Right lobe of liver (tissue), 6 donors: ENCODE results near the gene CKAP5. TPM values are rescaled to one million over a fixed set of nuclear protein-coding genes. Genes with fewer than 3 reads are reported as not detected.

Source experiments
- ATAC-seq, 4 donors: fragments of 200-7000 bp; cut with Tn5 transposase; one replicate each; pipeline ENCODE4 v1.9.1; 2020; ENCODE audit warnings: mild to moderate bottlenecking in 4 of 4, moderate library complexity in 4 of 4
- DNase-seq, 3 donors: peaks; one replicate each; pipeline ENCODE4 v3.0.0-alpha.2; 2020
- H3K27ac ChIP-seq, 3 donors: fragments of 200-600 bp; one replicate each; pipeline ENCODE4 v1.8.0; 2022
- H3K27me3 ChIP-seq, 2 donors: fragments of 200-600 bp; one replicate each; pipeline ENCODE4 v1.8.0; 2022
- H3K36me3 ChIP-seq, 4 donors: fragments of 200-600 bp; sonication (generic) in 1 of 4; one replicate each; pipeline versions ENCODE4 v1.5.1 to v1.8.0; 2017 to 2022; ENCODE audit warnings: control low read depth in 1 of 4
- H3K4me1 ChIP-seq, 4 donors: fragments of 200-600 bp; sonication (generic) in 1 of 4; one replicate each; pipeline versions ENCODE4 v1.5.1 to v1.8.0; 2017 to 2022; ENCODE audit warnings: control low read depth in 1 of 4
- H3K4me3 ChIP-seq, 3 donors: fragments of 200-600 bp; one replicate each; pipeline ENCODE4 v1.8.0; 2022
- H3K9me3 ChIP-seq, 4 donors: fragments of 200-600 bp; sonication (generic) in 1 of 4; one replicate each; pipeline versions ENCODE4 v1.5.1 to v1.8.0; 2017 to 2022; ENCODE audit warnings: control low read depth in 1 of 4
- CTCF ChIP-seq, 4 donors: fragments of 200-600 bp in 3 of 4; fragments of 450-650 bp in 1 of 4; IDR thresholded peaks; one replicate each; pipeline versions ENCODE4 v1.5.1 to v1.8.0; 2016 to 2022; ENCODE audit warnings: antibody characterized with exemption in 4 of 4, mild to moderate bottlenecking in 2 of 4
- POLR2A ChIP-seq: fragments of 450-650 bp; IDR thresholded peaks from one replicate; pipeline ENCODE4 v1.6.1; 2017; ENCODE audit warnings: antibody characterized with exemption, mild to moderate bottlenecking
- WGBS: methylation state at CpG from one replicate; pipeline ENCODE4 v1.1.6; 2018; ENCODE audit warnings: low coverage, low lambda C conversion rate; ENCODE audit not compliant: insufficient coverage; ENCODE audit errors: missing lambda C conversion rate; 5-methylcytosine and 5-hydroxymethylcytosine counted together
- intact Hi-C, 2 donors: fragments of 100-400 bp; cut with DNase I; formaldehyde crosslinking; loops; one replicate each; pipeline versions ENCODE4 v1.11.2 to v1.14.1; 2022
- microRNA-seq, 2 donors: library from miRNA; unstranded; fragments of <30 nt; microRNA quantifications; one replicate each; pipeline ENCODE4, GENCODE V29; 2019 to 2020
- small RNA-seq, 2 experiments: library from RNA; depleted of rRNA; stranded (forward); fragments of <200 nt; gene quantifications; one replicate each; pipeline ENCODE3, GENCODE V24; 2016
- total RNA-seq, 6 experiments: library from RNA; depleted of rRNA in 2 of 6; stranded (reverse); fragments of >200 nt in 2 of 6; fragmentation: NEBNext Ultra II Directional in 3 of 6; extraction: Animal tissue kit (Norgen Biotek cat#: 25700) in 3 of 6; gene quantifications; one replicate each; pipeline versions ENCODE4 v1.1.0 to v1.2.4, GENCODE V29; 2016 to 2023
- donor health status: DM: no; HTN: yes; CAD: no.
- donor health status: DM: no; HTN: no; CAD: no.
- donor health status: DM: no; HTN: no; CAD: no.
- donor health status: DM: no; HTN: yes; CAD: no.
- donor health status: DM: no; HTN: yes; CAD: no.

Gene CKAP5
- total RNA-seq, 6 experiments from 2014 or later: 12.9 to 30.2 (median 21.2) TPM

GRCh38 chr11:46694607-46695006 is 151.5 kb downstream of the CKAP5 start:
- DNase-seq: no peak
- Histone ChIP-seq H3K27ac (no peak overlapping the region), H3K36me3 (peaks cover 0 to 32% (median 17%) of the 10 kb centered on the region in 4 donors)

GRCh38 chr11:46694072-46694471 is 152.0 kb downstream of the CKAP5 start:
- H3K36me3 ChIP-seq: peaks cover 0 to 37% (median 20%) of the 10 kb centered on the region in 4 donors

More at GRCh38 chr11:46694607-46695006, 151.5 kb downstream of the CKAP5 start:
- Histone ChIP-seq H3K4me3 (no peak overlapping the region), H3K27me3 (no peaks in the 10 kb centered on the region), H3K9me3 (no peaks in the 10 kb centered on the region), H3K4me1 (peaks cover 0 to 43% (median 19%) of the 10 kb centered on the region in 4 donors)
- ATAC-seq: no peak
- WGBS: 17% methylated on average over 1 of the region's 7 CpGs
- intact Hi-C loops: no loop called here
- TF ChIP-seq CTCF (IDR thresholded peaks at IDR 0.05): no peak
- no peak for TF ChIP-seq POLR2A

GRCh38 chr11:46693597-46694012 is 152.5 kb downstream of the CKAP5 start:
- no peak for ATAC-seq
- Histone ChIP-seq H3K4me1 (peaks cover 0 to 33% (median 14%) of the 10 kb centered on the region in 4 donors), H3K4me3 (no peak overlapping the region), H3K27me3 (no peaks in the 10 kb centered on the region), H3K27ac (no peak overlapping the region), H3K9me3 (no peaks in the 10 kb centered on the region), H3K36me3 (peaks cover 0 to 37% (median 20%) of the 10 kb centered on the region in 4 donors)
- WGBS: 60% methylated on average over 1 of the region's 2 CpGs
- intact Hi-C loops: no loop called here
- TF ChIP-seq CTCF (IDR thresholded peaks at IDR 0.05): no peak
- TF ChIP-seq POLR2A: no peak
- no peak for DNase-seq

More at GRCh38 chr11:46694072-46694471, 152.0 kb downstream of the CKAP5 start:
- TF ChIP-seq CTCF (IDR thresholded peaks at IDR 0.05): no peak
- H3K4me1 ChIP-seq: peaks cover 0 to 38% (median 16%) of the 10 kb centered on the region in 4 donors
- WGBS: 65% methylated on average over 2 of the region's 6 CpGs
- H3K27ac ChIP-seq: no peak overlapping the region
- H3K27me3 ChIP-seq: no peaks in the 10 kb centered on the region
- DNase-seq (no peak), ATAC-seq (no peak)
- intact Hi-C loops: no loop called here
- no peaks in the 10 kb centered on the region for H3K9me3 ChIP-seq
- no peak overlapping the region for H3K4me3 ChIP-seq

Small RNA genes lying within 50 kb of the gene (microRNA-seq; reads per million reads assigned to microRNA genes)
- gene MIR5582: 1.2 to 1.3 reads per million in 2 donors

Small RNA genes lying within 50 kb of the gene (small RNA-seq; reads per million reads assigned to genes)
- gene MIR5582: 0 reads per million in 2 experiments
- gene RF00573: 0 reads per million in 2 experiments
- gene SNORD67: 36.8 to 43.8 reads per million in 2 experiments

Other genes with a start within 250 kb of the CKAP5 start
- 1 to 10 TPM; 2.0 to 3.4 (median 2.9) TPM for gene HARBI1, start 229.1 kb downstream of the CKAP5 start, total RNA-seq
- gene ATG13, start 228.7 kb downstream of the CKAP5 start, total RNA-seq: 10 to 100 TPM; 34.5 to 60.9 (median 41.1) TPM
- gene ARHGAP1, start 145.7 kb downstream of the CKAP5 start, total RNA-seq: 10 to 100 TPM; 26.5 to 46.2 (median 30.9) TPM
- gene ZNF408, start 145.2 kb downstream of the CKAP5 start, total RNA-seq: 10 to 100 TPM in 1 of 6 experiments, 1 to 10 TPM in 5; 4.0 to 16.3 (median 6.9) TPM
- gene F2, start 127.1 kb downstream of the CKAP5 start, total RNA-seq: 1,000 to 10,000 TPM in 3 of 6 experiments, 100 to 1,000 TPM in 3; 825 to 1,339 (median 1,089) TPM
- gene LRP4, start 72.3 kb upstream of the CKAP5 start, total RNA-seq: 1 to 10 TPM in 2 of 6 experiments, under 1 TPM in 4; 0.43 to 1.2 (median 0.84) TPM
- gene CSTPP1, start 90.5 kb upstream of the CKAP5 start, total RNA-seq: 1 to 10 TPM; 3.3 to 7.5 (median 4.6) TPM